Measurements from ENCODE around the gene DOLK.

DOLK gene

DNA sequence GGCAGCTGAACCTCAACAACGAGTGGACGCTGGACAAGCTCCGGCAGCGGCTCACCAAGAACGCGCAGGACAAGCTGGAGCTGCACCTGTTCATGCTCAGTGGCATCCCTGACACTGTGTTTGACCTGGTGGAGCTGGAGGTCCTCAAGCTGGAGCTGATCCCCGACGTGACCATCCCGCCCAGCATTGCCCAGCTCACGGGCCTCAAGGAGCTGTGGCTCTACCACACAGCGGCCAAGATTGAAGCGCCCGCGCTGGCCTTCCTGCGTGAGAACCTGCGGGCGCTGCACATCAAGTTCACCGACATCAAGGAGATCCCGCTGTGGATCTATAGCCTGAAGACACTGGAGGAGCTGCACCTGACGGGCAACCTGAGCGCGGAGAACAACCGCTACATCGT is 39.0 kb downstream of the DOLK start:
- no peak for DNase-seq

- no peak for DNase-seq
These were observed 40.7 kb downstream of the DOLK start for GRCh38 chr9:128906741-128907140.

GRCh38 chr9:128905964-128906363 is 41.4 kb downstream of the DOLK start:
- no peak for DNase-seq

DNA sequence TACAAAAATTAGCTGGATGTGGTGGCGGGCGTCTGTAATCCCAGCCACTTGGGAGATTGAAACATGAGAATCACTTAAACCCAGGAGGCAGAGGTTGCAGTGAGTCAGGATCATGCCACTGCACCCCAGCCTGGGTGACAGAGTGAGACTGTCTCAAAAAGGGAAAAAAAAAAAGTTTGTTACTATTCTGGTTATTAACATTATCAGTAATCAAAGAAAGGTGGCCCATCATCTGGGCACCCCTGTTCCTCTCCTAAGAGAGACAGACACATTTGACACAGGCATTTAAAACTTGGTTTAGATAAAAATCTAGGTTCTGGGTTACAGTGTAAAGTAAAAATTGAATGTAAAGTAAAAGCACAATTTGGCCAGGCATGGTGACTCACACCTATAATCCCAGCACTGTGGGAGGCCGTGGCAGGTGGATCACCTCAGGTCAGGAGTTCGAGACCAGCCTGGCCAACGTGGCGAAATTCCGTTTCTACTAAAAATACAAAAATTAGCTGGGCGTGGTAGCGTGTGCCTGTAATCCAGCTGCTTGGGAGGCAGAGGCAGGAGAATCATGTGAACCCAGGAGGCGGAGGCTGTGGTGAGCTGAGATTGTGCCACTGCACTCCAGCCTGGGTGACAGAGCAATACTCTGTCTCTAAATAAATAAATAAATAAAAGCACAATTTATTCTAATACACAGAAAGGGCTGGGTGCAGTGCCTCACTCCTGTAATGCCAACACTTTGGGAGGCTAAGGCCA is 43.4 kb downstream of the DOLK start:
- no peak for DNase-seq

- DNase-seq = no peak
These were observed 44.3 kb downstream of the DOLK start for GRCh38 chr9:128903079-128903461.

GRCh38 chr9:128902351-128903078 is 44.9 kb downstream of the DOLK start:
- DNase-seq = peak in 2 of 51 donors; percentile 19 to 34

- no peak for DNase-seq
These were observed 45.6 kb downstream of the DOLK start for GRCh38 chr9:128901822-128902221.

- no peak for DNase-seq
These were observed 46.0 kb downstream of the DOLK start for GRCh38 chr9:128901379-128901778.

DNA sequence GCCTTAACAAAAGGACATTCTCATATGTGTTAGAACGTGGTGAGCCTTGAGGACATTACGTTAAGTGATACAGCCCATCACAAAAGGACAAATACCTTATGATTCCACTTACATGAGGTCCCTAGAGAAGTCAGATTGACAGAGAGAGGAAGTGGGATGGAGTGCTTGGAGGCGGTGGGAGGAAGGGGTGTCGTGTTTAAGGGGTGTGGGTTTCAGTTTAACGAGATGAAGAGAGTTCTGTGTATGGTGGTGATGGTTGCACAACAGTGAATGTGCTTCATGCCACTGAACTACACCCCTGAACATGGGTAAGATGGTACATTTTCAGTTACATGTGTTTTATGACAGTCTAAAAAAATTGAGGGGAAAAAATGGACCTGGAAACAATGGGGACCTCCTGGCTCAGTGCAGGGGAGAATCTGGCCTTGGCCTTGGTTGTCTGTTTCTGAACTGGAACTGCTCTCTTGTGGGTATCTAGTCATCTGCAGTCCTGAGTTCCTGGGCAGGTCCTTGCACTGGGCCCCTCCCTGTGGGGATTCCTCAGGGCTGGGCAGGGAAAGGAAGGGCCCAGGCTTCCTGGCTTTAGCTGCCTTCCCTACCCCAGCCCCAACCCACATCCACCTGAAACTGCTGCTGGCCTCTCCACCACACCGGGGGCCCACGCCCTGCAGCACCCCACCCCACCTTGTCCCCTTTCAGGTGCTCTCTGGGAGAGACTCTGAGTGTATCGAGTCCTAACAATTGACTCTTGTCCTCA is 47.7 kb downstream of the DOLK start:
- DNase-seq = no peak

GRCh38 chr9:128898845-128899565 is 48.4 kb downstream of the DOLK start:
- DNase-seq = peak in 24 of 51 donors; percentile 15 to 67 (median 34)

GRCh38 chr9:128898382-128898781 is 49.0 kb downstream of the DOLK start:
- no peak for DNase-seq

DNA sequence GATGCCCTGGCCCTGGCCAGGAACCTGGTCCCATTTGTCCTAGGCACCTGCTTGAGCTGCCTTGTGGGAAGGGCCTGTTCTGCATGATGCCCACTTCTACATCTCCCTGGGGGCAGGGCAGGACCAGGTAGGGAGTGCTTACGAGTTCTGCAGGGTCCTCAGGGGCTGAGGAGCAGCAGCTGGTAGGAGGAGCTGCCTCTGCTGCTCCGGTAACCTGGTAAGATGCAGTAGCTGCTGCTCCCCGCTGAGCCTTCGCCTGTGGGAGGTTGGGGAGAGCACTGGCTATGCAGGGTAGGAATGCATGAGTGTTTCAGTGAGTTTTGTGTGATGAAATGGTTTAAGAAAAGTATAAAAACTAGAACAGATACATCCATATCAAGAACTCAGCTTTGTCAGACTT is 51.8 kb downstream of the DOLK start:
- DNase-seq = peak in 2 of 51 donors; percentile 18 to 43
